Loucy (cell line): ENCODE measurements around the gene FFAR2.

ENCODE experiments used
- H2AFZ ChIP-seq: fragments of 200-600 bp; sonication (generic); 2 replicates; pipeline ENCODE4 v1.6.0; 2016; ENCODE audit warnings: antibody characterized with exemption, mild to moderate bottlenecking, low read length, moderate library complexity
- H3F3A ChIP-seq: fragments of 200-600 bp; 2 replicates; pipeline ENCODE4 v1.6.0; 2016; ENCODE audit warnings: antibody characterized with exemption, low read depth, mild to moderate bottlenecking
- H3K27me3 ChIP-seq: fragments of 200-600 bp; sonication (generic); 2 replicates; pipeline ENCODE4 v1.6.1; 2014; ENCODE audit warnings: low read length, mild to moderate bottlenecking; ENCODE audit not compliant: insufficient read depth, poor library complexity, severe bottlenecking
- H3K36me3 ChIP-seq: fragments of 200-600 bp; sonication (generic); 2 replicates; pipeline ENCODE4 v1.6.1; 2016; ENCODE audit warnings: low read length; ENCODE audit not compliant: insufficient read depth
- H3K4me1 ChIP-seq: fragments of 200-600 bp; sonication (generic); 2 replicates; pipeline ENCODE4 v1.5.1; 2014; ENCODE audit warnings: low read length, mild to moderate bottlenecking; ENCODE audit not compliant: insufficient read depth, poor library complexity, severe bottlenecking
- H3K4me2 ChIP-seq: fragments of 200-600 bp; sonication (generic); 2 replicates; pipeline ENCODE4 v1.6.0; 2014; ENCODE audit warnings: antibody characterized with exemption, low read length, low read depth, mild to moderate bottlenecking; ENCODE audit not compliant: poor library complexity, severe bottlenecking
- H3K4me3 ChIP-seq: fragments of 200-600 bp; sonication (generic); 2 replicates; pipeline ENCODE4 v1.5.1; 2014; ENCODE audit warnings: low read length, mild to moderate bottlenecking, mixed read lengths; ENCODE audit not compliant: poor library complexity, severe bottlenecking
- H3K79me2 ChIP-seq: fragments of 200-600 bp; sonication (generic); 2 replicates; pipeline ENCODE4 v1.6.1; 2014; ENCODE audit warnings: low read length; ENCODE audit not compliant: insufficient read depth
- H3K9ac ChIP-seq: fragments of 200-600 bp; sonication (generic); 2 replicates; pipeline ENCODE4 v1.6.0; 2014; ENCODE audit warnings: mild to moderate bottlenecking, low read depth, low read length, moderate library complexity; ENCODE audit not compliant: poor library complexity, severe bottlenecking
- H3K9me2 ChIP-seq: fragments of 200-600 bp; sonication (generic); replicated peaks from 2 replicates; pipeline ENCODE4 v1.6.1; 2016; ENCODE audit warnings: low read depth, low read length, mixed read lengths
- H3K9me3 ChIP-seq: fragments of 200-600 bp; sonication (generic); 2 replicates; pipeline ENCODE4 v1.6.1; 2014; ENCODE audit warnings: mild to moderate bottlenecking, antibody characterized with exemption, low read length, low read depth; ENCODE audit not compliant: insufficient read depth
- H4K20me1 ChIP-seq: fragments of 200-600 bp; sonication (generic); 2 replicates; pipeline ENCODE4 v1.6.0; 2014; ENCODE audit warnings: antibody characterized with exemption, low read length, mild to moderate bottlenecking; ENCODE audit not compliant: insufficient read depth, poor library complexity, severe bottlenecking
- CTCF ChIP-seq: fragments of 200-600 bp; sonication (generic); conservative IDR thresholded peaks from 2 replicates; pipeline ENCODE4 v1.5.1; 2014; ENCODE audit warnings: mild to moderate bottlenecking, antibody characterized with exemption, low read length
- EZH2phosphoT487 ChIP-seq: fragments of 200-600 bp; IDR thresholded peaks from 2 replicates; pipeline ENCODE4 v1.6.1; 2018; ENCODE audit warnings: antibody characterized with exemption, mild to moderate bottlenecking, moderate library complexity, borderline replicate concordance

The FFAR2 gene

DNA sequence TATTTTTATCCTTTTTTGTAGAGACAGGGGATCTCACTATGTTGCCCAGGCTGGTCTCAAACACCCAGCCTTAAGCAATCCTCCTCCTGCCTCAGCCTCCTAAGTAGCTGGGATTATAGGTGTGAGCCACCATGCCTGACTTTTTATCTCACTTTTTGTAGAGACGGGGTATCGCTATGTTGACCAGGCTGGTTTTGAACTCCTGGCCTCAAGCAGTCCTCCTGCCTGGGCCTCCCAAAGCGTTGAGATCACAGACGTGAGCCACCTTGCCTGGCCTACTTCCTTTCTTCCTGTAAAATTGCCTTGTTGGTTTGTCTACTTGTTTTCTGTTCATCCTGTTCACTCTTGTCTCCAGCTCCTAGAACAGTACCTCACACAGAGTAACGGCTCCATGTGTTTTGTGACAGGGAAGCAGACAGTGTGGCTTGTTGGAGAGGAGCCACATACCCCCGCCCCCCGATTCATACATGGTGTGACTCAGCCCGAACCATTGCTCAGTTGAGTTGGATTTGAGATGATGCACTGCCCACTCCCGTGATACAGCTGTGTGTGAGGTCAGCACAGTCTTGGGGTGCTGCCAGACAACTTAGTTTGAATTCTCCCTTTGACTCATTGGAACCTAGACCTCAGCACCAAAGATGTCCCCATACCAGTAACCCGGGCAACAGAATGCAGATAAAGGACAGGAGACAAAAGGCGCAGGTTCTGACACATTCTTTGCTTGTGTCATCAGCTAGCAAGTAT, 43.0 kb upstream of the FFAR2 start:
- Histone ChIP-seq H4K20me1 (no peaks in the 10 kb centered on the region), H3K36me3 (no peaks in the 10 kb centered on the region), H3K4me1 (peaks cover 17% of the 10 kb centered on the region), H3K4me2 (no peak overlapping the region), H3K9me3 (no peaks in the 10 kb centered on the region), H3K27me3 (no peaks in the 10 kb centered on the region), H3F3A (no peaks in the 10 kb centered on the region), H3K4me3 (no peak overlapping the region), H3K79me2 (no peaks in the 10 kb centered on the region), H3K9ac (no peak overlapping the region), H2AFZ (no peak overlapping the region), H3K9me2 (no peaks in the 10 kb centered on the region)
- TF ChIP-seq EZH2phosphoT487, result no peak
- no peak for TF ChIP-seq CTCF

DNA sequence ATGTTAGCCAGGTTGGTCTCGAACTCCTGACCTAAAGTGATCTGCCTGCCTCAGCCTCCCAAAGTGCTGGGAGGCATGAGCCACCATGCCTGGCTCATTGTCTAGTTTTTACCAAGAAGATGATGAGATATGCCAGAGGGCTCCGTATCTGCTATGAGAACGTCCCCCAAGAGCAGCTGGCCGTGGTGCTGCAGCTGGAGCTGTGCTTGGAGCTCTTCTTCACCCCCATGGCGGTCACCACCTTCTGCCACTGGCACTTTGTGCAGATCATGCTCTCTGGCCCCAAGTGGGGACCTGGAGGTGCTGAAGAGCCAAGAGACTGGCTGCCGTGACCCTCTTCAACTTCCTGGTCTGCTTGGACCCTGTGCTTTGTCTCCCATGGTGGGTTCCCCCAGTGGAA, 40.4 kb upstream of the FFAR2 start:
- H4K20me1 ChIP-seq, result no peaks in the 10 kb centered on the region
- H3K9ac ChIP-seq, result no peak overlapping the region
- no peaks in the 10 kb centered on the region for H3F3A ChIP-seq
- H3K36me3 ChIP-seq, result no peaks in the 10 kb centered on the region
- no peaks in the 10 kb centered on the region for H3K79me2 ChIP-seq
- no peak overlapping the region for H2AFZ ChIP-seq
- H3K4me2 ChIP-seq, result no peak overlapping the region
- no peak overlapping the region for H3K4me3 ChIP-seq
- no peaks in the 10 kb centered on the region for H3K9me2 ChIP-seq
- TF ChIP-seq CTCF (no peak), EZH2phosphoT487 (no peak)
- no peaks in the 10 kb centered on the region for H3K27me3 ChIP-seq
- H3K4me1 ChIP-seq, result peaks cover 11% of the 10 kb centered on the region
- no peaks in the 10 kb centered on the region for H3K9me3 ChIP-seq

DNA sequence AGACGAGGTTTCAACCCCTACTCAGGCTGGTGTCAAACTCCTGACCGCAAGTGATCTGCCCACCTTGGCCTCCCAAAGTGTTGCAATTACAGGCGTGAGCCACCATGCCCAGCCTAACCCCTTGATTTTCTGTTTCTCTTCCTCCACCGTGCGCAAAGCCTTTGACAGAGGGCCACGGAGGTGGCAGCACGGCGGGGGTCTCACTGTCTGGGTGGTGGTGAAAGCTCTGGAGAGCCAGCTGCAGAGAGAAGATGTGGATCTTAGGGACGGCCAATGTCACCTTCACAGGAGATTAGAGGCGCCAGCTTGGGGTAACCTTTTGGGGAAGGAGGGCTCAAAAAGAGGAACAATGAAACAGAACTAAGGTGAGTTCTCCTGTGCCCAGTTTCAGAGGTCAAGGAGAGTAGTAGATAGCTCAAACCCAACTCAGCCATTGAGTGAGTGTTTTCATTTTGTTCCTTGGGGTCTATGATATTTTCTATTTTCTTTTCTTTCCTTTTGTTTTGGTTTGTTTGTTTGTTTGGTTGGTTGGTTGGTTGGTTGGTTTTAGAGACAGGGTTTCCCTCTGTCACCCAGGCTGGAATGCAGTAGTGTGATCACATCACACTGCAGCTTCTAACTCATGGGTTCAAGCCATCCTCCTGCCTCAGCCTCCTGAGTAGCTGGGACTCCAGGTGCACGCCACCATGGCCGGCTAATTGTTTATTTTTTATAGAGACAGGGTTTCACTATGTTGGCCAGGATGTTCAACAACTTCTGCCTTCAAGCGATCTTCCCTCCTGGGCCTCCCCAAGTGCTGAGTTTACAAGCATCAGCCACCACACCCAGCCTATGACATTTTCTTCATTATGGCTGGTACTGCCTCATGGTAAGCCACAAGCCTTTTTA, 39.5 kb upstream of the FFAR2 start:
- TF ChIP-seq EZH2phosphoT487, result no peak
- no peak for TF ChIP-seq CTCF
- H4K20me1 ChIP-seq, result no peaks in the 10 kb centered on the region
- H3F3A ChIP-seq, result no peaks in the 10 kb centered on the region
- H3K4me2 ChIP-seq, result no peak overlapping the region
- H3K27me3 ChIP-seq, result no peaks in the 10 kb centered on the region
- H3K4me3 ChIP-seq, result no peak overlapping the region
- H3K4me1 ChIP-seq, result peaks cover 2% of the 10 kb centered on the region
- no peaks in the 10 kb centered on the region for H3K79me2 ChIP-seq
- no peak overlapping the region for H3K9ac ChIP-seq
- H2AFZ ChIP-seq, result no peak overlapping the region
- H3K36me3 ChIP-seq, result no peaks in the 10 kb centered on the region
- H3K9me2 ChIP-seq, result no peaks in the 10 kb centered on the region
- H3K9me3 ChIP-seq, result no peaks in the 10 kb centered on the region
